NCI-H2081 treated with DMSO at 0.1 percent for 48 hours (cell line): ENCODE data around the gene RPP14.

Experiments used
- DNase-seq: peaks from one replicate; lab custom pipeline; 2025; lab: John Stamatoyannopoulos, UW

Gene RPP14

DNA sequence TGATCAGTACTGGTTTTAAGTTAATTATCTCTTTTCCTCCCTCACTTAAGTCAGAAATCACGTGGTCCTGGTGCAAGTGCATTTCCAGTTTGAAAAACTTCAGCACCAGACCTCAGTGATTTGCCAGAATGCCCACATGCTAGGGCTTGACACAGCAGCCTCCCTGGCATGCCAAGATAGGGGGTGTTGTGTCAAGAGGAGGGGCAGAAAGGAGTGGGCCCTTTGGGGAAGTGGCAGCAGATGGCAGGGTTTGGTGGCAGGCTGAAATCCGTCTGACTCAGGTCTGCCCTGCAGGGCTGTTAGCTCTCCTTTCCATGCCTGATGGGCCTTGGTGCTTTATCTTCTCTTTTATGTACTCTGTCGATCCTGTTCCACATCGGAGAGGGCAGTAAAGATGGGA, 50.0 kb downstream of the RPP14 start:
- no peak for DNase-seq

- no peak for DNase-seq
Observed at GRCh38 chr3:58357402-58357801, 51.4 kb downstream of the RPP14 start.

DNA sequence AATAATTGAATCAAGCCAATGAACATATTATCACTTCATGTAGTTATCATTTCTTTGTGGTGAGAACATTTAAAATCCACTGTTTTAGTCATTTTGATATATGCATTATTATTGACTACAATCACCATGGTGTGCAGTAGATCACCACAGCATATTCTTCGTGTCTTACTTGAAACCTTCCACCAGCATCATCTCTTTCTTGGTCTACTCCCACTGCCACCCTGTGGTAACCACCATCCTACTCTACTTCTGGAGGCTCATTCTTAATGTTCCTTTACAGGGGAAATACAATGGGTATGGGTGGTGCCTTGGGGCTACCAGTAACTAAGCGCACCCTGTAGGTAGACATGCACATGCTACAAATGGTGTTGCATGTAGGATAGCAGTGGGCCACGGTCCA, 52.0 kb downstream of the RPP14 start:
- DNase-seq: no peak

- no peak for DNase-seq
Observed at GRCh38 chr3:58358808-58359207, 52.8 kb downstream of the RPP14 start.

DNA sequence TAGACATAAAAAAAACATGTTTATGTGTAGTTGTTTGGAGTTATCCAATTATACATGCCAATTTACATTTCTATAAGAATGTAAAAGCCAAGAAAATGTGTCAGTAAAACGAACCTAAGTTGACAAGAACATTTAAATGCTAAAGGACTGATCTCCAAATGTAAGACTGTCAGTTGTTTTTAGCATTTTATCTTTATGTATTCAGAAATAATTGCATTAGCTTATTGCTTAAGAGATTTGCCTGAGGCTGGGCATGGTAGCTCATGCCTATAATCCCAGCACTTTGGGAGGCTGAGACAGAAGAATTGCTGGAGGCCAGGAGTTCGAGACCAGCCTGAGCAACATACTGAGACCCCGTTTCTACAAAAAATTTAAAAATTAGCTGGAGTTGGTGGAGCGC, 53.6 kb downstream of the RPP14 start:
- DNase-seq: no peak

DNA sequence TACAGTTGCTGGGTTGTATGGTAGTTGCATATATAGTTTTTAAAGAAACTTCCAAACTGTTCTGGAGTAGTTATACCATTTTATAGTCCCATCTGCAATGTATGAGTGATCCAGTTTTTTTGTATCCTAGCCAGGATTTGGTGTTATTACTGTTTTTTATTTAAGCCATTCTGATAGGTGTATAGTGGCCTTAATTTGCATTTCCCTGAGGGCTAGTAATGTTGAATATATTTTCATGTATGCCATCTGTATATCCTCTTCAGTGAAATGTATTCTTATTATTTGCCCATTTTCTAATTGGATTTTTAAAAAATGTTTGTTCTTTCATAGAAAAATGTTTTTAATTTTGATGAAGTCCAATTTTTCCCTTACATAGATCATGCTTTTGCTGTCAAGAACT, 55.8 kb downstream of the RPP14 start:
- no peak for DNase-seq

- no peak for DNase-seq
Observed at GRCh38 chr3:58366699-58367098, 60.7 kb downstream of the RPP14 start.

- DNase-seq: no peak
Observed at GRCh38 chr3:58369038-58369437, 63.0 kb downstream of the RPP14 start.
